H1 (cell line): ENCODE data around the gene CLCA4. TPM values are rescaled to one million over a fixed set of nuclear protein-coding genes. Genes with fewer than 3 reads are reported as not detected.
A peak's percentile ranks its signal among the peaks of the same experiment; 100 is the strongest.

Experiments
- CTCF ChIA-PET: fragments of 300-600 bp; sonication (Branson Sonifier 250); formaldehyde crosslinking; loops from one replicate; lab custom pipeline; 2021; ENCODE audit not compliant: partially characterized antibody; lab: Charles Lee
- POLR2A ChIA-PET: fragments of 300-600 bp; sonication (Branson Sonifier 250); formaldehyde crosslinking; loops from one replicate; lab custom pipeline; 2021; ENCODE audit warnings: inconsistent platforms; ENCODE audit not compliant: partially characterized antibody; lab: Charles Lee
- DNase-seq, 2 experiments: peaks; one replicate each; pipeline versions ENCODE4 v3.0.0 to v3.0.0-alpha.2; 2010 to 2022; ENCODE audit warnings: low spot score in 2 of 2, low read depth in 1 of 2, mixed read lengths in 1 of 2
- FAIRE-seq: peaks from 2 replicates; lab custom pipeline; 2011; peaks lifted over from hg19 to GRCh38; lab: Jason Lieb, UNC
- H2AFZ ChIP-seq: 2 replicates; pipeline ENCODE4 v1.8.1; 2012; ENCODE audit warnings: low read length, inconsistent platforms
- H2AK5ac ChIP-seq: 2 replicates; pipeline ENCODE4 v1.6.1; 2013; ENCODE audit warnings: low read depth, low read length
- H2BK120ac ChIP-seq: replicated peaks from 2 replicates; pipeline ENCODE3; 2013; ENCODE audit warnings: low read depth, low read length, inconsistent platforms
- H2BK12ac ChIP-seq: 2 replicates; pipeline ENCODE4 v1.6.1; 2013; ENCODE audit warnings: low read depth, low read length
- H2BK15ac ChIP-seq: 2 replicates; pipeline ENCODE4 v1.6.1; 2013; ENCODE audit warnings: low read length
- H2BK20ac ChIP-seq: 2 replicates; pipeline ENCODE4 v1.6.1; 2013; ENCODE audit warnings: low read length
- H2BK5ac ChIP-seq: 2 replicates; pipeline ENCODE4 v1.6.1; 2013; ENCODE audit warnings: low read depth, low read length
- H3K14ac ChIP-seq: 2 replicates; pipeline ENCODE4 v1.6.1; 2013; ENCODE audit warnings: inconsistent platforms; ENCODE audit not compliant: insufficient read length
- H3K18ac ChIP-seq: 2 replicates; pipeline ENCODE4 v1.6.1; 2013; ENCODE audit warnings: low read length; ENCODE audit errors: extremely low read depth
- H3K23ac ChIP-seq: 2 replicates; pipeline ENCODE4 v1.6.1; 2013; ENCODE audit warnings: inconsistent platforms; ENCODE audit not compliant: insufficient read length
- H3K23me2 ChIP-seq: 2 replicates; pipeline ENCODE4 v1.6.1; 2013; ENCODE audit warnings: low read depth, low read length
- H3K27ac ChIP-seq: 2 replicates; pipeline ENCODE4 v1.6.1; 2011; ENCODE audit warnings: low read depth, low read length, inconsistent platforms
- H3K27me3 ChIP-seq, 4 experiments: replicated peaks in 1 of 4; 1 replicate in 1 of 4; 2 replicates in 3 of 4; pipeline versions ENCODE4 v1.6.1 to v1.8.1; 2011 to 2013; ENCODE audit warnings: low read length in 3 of 4, mild to moderate bottlenecking in 3 of 4, inconsistent platforms in 2 of 4, mixed read lengths in 2 of 4, moderate library complexity in 1 of 4; ENCODE audit not compliant: control insufficient read depth in 3 of 4, insufficient read depth in 3 of 4; ENCODE audit errors: extremely low read depth in 1 of 4
- H3K36me3 ChIP-seq, 4 experiments: 2 replicates each; pipeline versions ENCODE4 v1.6.1 to v1.8.1; 2011 to 2013; ENCODE audit warnings: mild to moderate bottlenecking in 4 of 4, low read length in 3 of 4, moderate library complexity in 2 of 4, control low read depth in 1 of 4, inconsistent platforms in 1 of 4; ENCODE audit not compliant: insufficient read depth in 4 of 4, control insufficient read depth in 2 of 4
- H3K4ac ChIP-seq: replicated peaks from 2 replicates; pipeline ENCODE3; 2013; ENCODE audit warnings: low read length, low read depth, mixed read lengths, inconsistent platforms; ENCODE audit not compliant: insufficient read length
- H3K4me1 ChIP-seq, 4 experiments: replicated peaks in 1 of 4; 1 replicate in 1 of 4; 2 replicates in 3 of 4; pipeline versions ENCODE4 v1.6.1 to v1.8.1; 2011 to 2013; ENCODE audit warnings: low read length in 3 of 4, inconsistent platforms in 2 of 4, mixed read lengths in 1 of 4; ENCODE audit not compliant: insufficient read depth in 4 of 4, control insufficient read depth in 3 of 4
- H3K4me2 ChIP-seq, 2 experiments: 2 replicates each; pipeline versions ENCODE4 v1.6.1 to v1.8.1; 2011 to 2013; ENCODE audit warnings: low read depth in 2 of 2, low read length in 2 of 2, control low read depth in 1 of 2, inconsistent platforms in 1 of 2, mild to moderate bottlenecking in 1 of 2; ENCODE audit not compliant: insufficient read depth in 1 of 2
- H3K4me3 ChIP-seq, 4 experiments: fragments of 200-600, 300-600 bp in 1 of 4; sonication (generic), shearing (Covaris generic), sonication (Bioruptor Twin) in 1 of 4; 2 replicates each; pipeline versions ENCODE4 v1.5.1 to v1.8.1; 2011 to 2016; ENCODE audit warnings: low read length in 4 of 4, low read depth in 3 of 4, control low read depth in 2 of 4, inconsistent platforms in 2 of 4, mild to moderate bottlenecking in 2 of 4, mixed read lengths in 1 of 4, moderate library complexity in 1 of 4; ENCODE audit not compliant: insufficient read depth in 2 of 4; ENCODE audit errors: extremely low read depth in 1 of 4
- H3K56ac ChIP-seq: replicated peaks from 2 replicates; pipeline ENCODE3; 2013; ENCODE audit warnings: low read depth, mild to moderate bottlenecking, mixed read lengths, low read length, inconsistent platforms; ENCODE audit not compliant: insufficient read length
- H3K79me1 ChIP-seq: 2 replicates; pipeline ENCODE4 v1.6.1; 2013; ENCODE audit warnings: low read depth, low read length, control low read depth
- H3K79me2 ChIP-seq, 2 experiments: 2 replicates each; pipeline versions ENCODE4 v1.6.1 to v1.8.1; 2012 to 2013; ENCODE audit warnings: low read length in 2 of 2, mild to moderate bottlenecking in 2 of 2, inconsistent platforms in 1 of 2; ENCODE audit not compliant: insufficient read depth in 2 of 2, control insufficient read depth in 1 of 2
- H3K9ac ChIP-seq, 4 experiments: replicated peaks in 1 of 4; 1 replicate in 1 of 4; 2 replicates in 3 of 4; pipeline versions ENCODE4 v1.6.1 to v1.8.1; 2011 to 2013; ENCODE audit warnings: low read depth in 3 of 4, low read length in 3 of 4, control low read depth in 2 of 4, mild to moderate bottlenecking in 2 of 4, moderate library complexity in 2 of 4, inconsistent platforms in 1 of 4; ENCODE audit errors: extremely low read depth in 1 of 4
- H3K9me3 ChIP-seq, 2 experiments: 2 replicates each; pipeline versions ENCODE4 v1.6.1 to v1.8.1; 2012 to 2013; ENCODE audit warnings: mild to moderate bottlenecking in 2 of 2, moderate library complexity in 2 of 2, control low read depth in 1 of 2, inconsistent platforms in 1 of 2, low read depth in 1 of 2, low read length in 1 of 2, mixed read lengths in 1 of 2; ENCODE audit not compliant: insufficient read depth in 2 of 2
- H4K20me1 ChIP-seq, 2 experiments: replicated peaks in 1 of 2; 2 replicates each; pipeline versions ENCODE3 to v1.8.1; 2011 to 2013; ENCODE audit warnings: inconsistent platforms in 2 of 2, low read length in 2 of 2, mild to moderate bottlenecking in 1 of 2; ENCODE audit not compliant: insufficient read depth in 2 of 2, control insufficient read depth in 1 of 2
- H4K5ac ChIP-seq: 2 replicates; pipeline ENCODE4 v1.6.1; 2013; ENCODE audit warnings: low read length, low read depth, mixed read lengths, inconsistent platforms; ENCODE audit not compliant: insufficient read length
- H4K8ac ChIP-seq: 2 replicates; pipeline ENCODE4 v1.8.0; 2013; ENCODE audit warnings: mild to moderate bottlenecking, moderate library complexity, low read length, inconsistent platforms; ENCODE audit not compliant: insufficient read depth; ENCODE audit errors: extremely low read depth
- H4K91ac ChIP-seq: replicated peaks from 2 replicates; pipeline ENCODE3; 2013; ENCODE audit warnings: low read length, mixed read lengths, inconsistent platforms; ENCODE audit not compliant: insufficient read length
- JUN ChIP-seq: IDR thresholded peaks from 2 replicates; pipeline ENCODE4 v1.6.1; 2011; ENCODE audit warnings: low read depth, mild to moderate bottlenecking, improper control_type of control experiment, low read length
- POLR2A ChIP-seq, 2 experiments: IDR thresholded peaks; 1 replicate in 1 of 2; 2 replicates in 1 of 2; pipeline ENCODE4 v1.6.1; 2011; ENCODE audit warnings: low read depth in 2 of 2, low read length in 2 of 2, mild to moderate bottlenecking in 2 of 2; ENCODE audit errors: control extremely low read depth in 1 of 2
- POLR2AphosphoS5 ChIP-seq: IDR thresholded peaks from 2 replicates; pipeline ENCODE4 v1.6.1; 2011; ENCODE audit warnings: low read depth, low read length
- RAD21 ChIP-seq, 2 experiments: IDR thresholded peaks in 1 of 2; conservative IDR thresholded peaks in 1 of 2; 2 replicates each; pipeline ENCODE4 v1.6.1; 2011; ENCODE audit warnings: low read depth in 2 of 2, low read length in 2 of 2, improper control_type of control experiment in 1 of 2, inconsistent platforms in 1 of 2, mild to moderate bottlenecking in 1 of 2, moderate library complexity in 1 of 2
- RBBP5 ChIP-seq: IDR thresholded peaks from 2 replicates; pipeline ENCODE4 v1.7.1; 2012; ENCODE audit warnings: low read depth, mild to moderate bottlenecking, inconsistent platforms, low read length, moderate library complexity, borderline replicate concordance
- SIX5 ChIP-seq: IDR thresholded peaks from 2 replicates; pipeline ENCODE4 v1.6.1; 2011; ENCODE audit warnings: mild to moderate bottlenecking, low read depth, low read length
- SP1 ChIP-seq: IDR thresholded peaks from 2 replicates; pipeline ENCODE4 v1.6.1; 2011; ENCODE audit warnings: low read depth, low read length
- WGBS, 2 experiments: shearing (Covaris generic) in 1 of 2; methylation state at CpG; one replicate each; pipeline versions ENCODE4 v1.1.6 to v1.1.7; 2013 to 2015; ENCODE audit warnings: low lambda C conversion rate in 2 of 2, mixed read lengths in 2 of 2, inconsistent platforms in 1 of 2, low coverage in 1 of 2, missing lambda C conversion rate in 1 of 2; ENCODE audit not compliant: insufficient replicate concordance in 2 of 2, insufficient coverage in 1 of 2, insufficient read length in 1 of 2; ENCODE audit errors: extremely low coverage in 1 of 2, missing lambda C conversion rate in 1 of 2; 5-methylcytosine and 5-hydroxymethylcytosine counted together
- polyA plus RNA-seq, 7 experiments: library from polyadenylated mRNA; depleted of rRNA in 3 of 7; stranded (reverse) in 5 of 7; unstranded in 2 of 7; fragments of >200 nt in 5 of 7; fragments of 200-250 nt in 2 of 7; gene quantifications; 1 replicate in 5 of 7; 2 replicates in 1 of 7; 4 replicates in 1 of 7; pipeline versions ENCODE4 v1.2.1 to v1.2.3, GENCODE V29; 2011 to 2013; ENCODE audit warnings: missing spikeins in 2 of 7, mixed read lengths in 2 of 7
- total RNA-seq: library from RNA; stranded (reverse); fragmentation: NEBNext Ultra II Directional; extraction: Animal tissue kit (Norgen Biotek cat#: 25700); gene quantifications from 2 replicates; pipeline ENCODE4 v1.2.1, GENCODE V29; 2021
- TF ChIP-seq, protein P1 (sequence below), 3 experiments: IDR thresholded peaks; 1 replicate in 2 of 3; 2 replicates in 1 of 3; pipeline versions ENCODE4 v1.5.1 to v1.6.1; 2011; ENCODE audit warnings: low read length in 3 of 3, mild to moderate bottlenecking in 3 of 3, inconsistent platforms in 2 of 3, low read depth in 1 of 3, moderate library complexity in 1 of 3; ENCODE audit not compliant: insufficient read depth in 1 of 3; ENCODE audit errors: control extremely low read depth in 1 of 3

CLCA4 gene
- total and polyA plus RNA-seq, 2 of the 8 experiments (the other 6 are each of a cell fraction or from before 2014, with no cell fraction given) = not detected

DNA sequence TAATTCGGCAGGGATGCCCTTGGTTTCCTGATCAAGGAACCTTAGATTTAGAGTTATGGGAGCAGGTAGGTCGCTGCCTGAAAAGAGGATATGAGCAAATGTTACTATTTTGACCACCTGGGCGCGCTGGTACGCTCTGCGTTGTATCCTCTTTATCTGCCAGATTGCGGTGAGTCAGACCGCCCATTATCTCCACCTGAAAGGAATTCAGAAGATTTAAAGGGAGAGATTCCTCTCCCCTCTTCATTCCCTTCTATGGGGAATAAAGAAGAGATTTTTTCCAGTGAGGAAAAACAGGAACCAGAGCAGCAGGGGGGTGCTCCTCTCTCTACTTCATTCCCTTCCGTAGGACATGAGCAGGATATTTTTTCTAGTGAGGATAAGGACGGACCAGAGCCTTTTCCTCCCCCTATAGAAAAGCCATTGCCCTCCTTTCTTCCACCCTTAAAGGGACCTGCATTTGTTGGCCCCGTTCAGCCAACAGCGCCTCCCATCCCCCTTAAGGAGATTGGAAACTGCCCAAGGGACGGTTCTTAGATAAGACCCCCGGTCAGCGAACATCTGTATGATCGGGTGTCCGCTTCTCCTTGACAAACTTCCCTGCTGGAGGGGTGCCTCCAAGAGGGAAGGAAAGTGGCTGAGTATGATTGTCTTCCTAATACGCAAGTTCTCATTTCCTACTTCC is 44.0 kb upstream of the CLCA4 start:
- H3K23me2 ChIP-seq = no peaks in the 10 kb centered on the region
- H3K79me2 ChIP-seq = no peaks in the 10 kb centered on the region
- no peak overlapping the region for H4K5ac ChIP-seq
- peak overlapping the region; percentile 52 for H4K91ac ChIP-seq
- H2BK20ac ChIP-seq = 0 out of 2 replicates have a peak overlapping the region, but pooled peaks have one; percentile 69
- peak overlapping the region; percentile 92 for H3K27ac ChIP-seq
- H3K9me3 ChIP-seq = peaks cover 0 to 7% of the 10 kb centered on the region in 2 experiments; a peak in 2 of 4 replicates
- no peaks in the 10 kb centered on the region for H3K36me3 ChIP-seq
- H2BK15ac ChIP-seq = no peak overlapping the region
- H3K4me1 ChIP-seq = peaks cover 13 to 21% (median 15%) of the 10 kb centered on the region in 4 experiments
- CTCF ChIA-PET = interaction anchor here (0.6 to 8.1 kb wide), 45 partner anchors 9 to 415 kb away, joined by 3 to 79 read pairs (median 4); partner anchors contain the start of genes ODF2L and SH3GLB1
- H2BK120ac ChIP-seq = peak overlapping the region; percentile 80
- H2BK5ac ChIP-seq = peak overlapping the region; percentile 95
- no peak overlapping the region for H3K14ac ChIP-seq
- peak overlapping the region in 3 of 4 experiments; percentile 58 to 78 (median 60); a peak in 6 of 7 replicates for H3K9ac ChIP-seq
- H3K4ac ChIP-seq = no peak overlapping the region
- peak overlapping the region; percentile 66; the same call in 1 of the 2 replicates for H2AFZ ChIP-seq
- H3K56ac ChIP-seq = no peak overlapping the region
- no peaks in the 10 kb centered on the region for H3K79me1 ChIP-seq
- H4K20me1 ChIP-seq = no peaks in the 10 kb centered on the region
- H3K23ac ChIP-seq = no peak overlapping the region
- peak overlapping the region; percentile 27 to 57 (median 50); a peak in 5 of 8 replicates for H3K4me3 ChIP-seq
- 26% methylated on average over 16 of the region's 18 CpGs; no CpG with 5 or more reads in 1 of the 2 experiments for WGBS, 2 experiments
- peak overlapping the region; percentile 94; the same call in 1 of the 2 replicates for H2AK5ac ChIP-seq
- peak; percentile 69 to 72 for DNase-seq
- no peak overlapping the region for H4K8ac ChIP-seq
- H3K18ac ChIP-seq = peak overlapping the region; percentile 99
- peak overlapping the region; percentile 56 to 88 for H3K4me2 ChIP-seq
- FAIRE-seq = no peak
- no peaks in the 10 kb centered on the region for H3K27me3 ChIP-seq
- POLR2A ChIA-PET = interaction anchor here (0.7 to 1.5 kb wide), 3 partner anchors 10 to 202 kb away, joined by 3 to 8 read pairs (median 5); partner anchors contain the start of gene SH3GLB1
- H2BK12ac ChIP-seq = peak overlapping the region; percentile 97
- TF ChIP-seq RAD21 (IDR thresholded peaks at IDR 0.05 in 1 of 2, conservative IDR thresholded peaks at IDR 0.05 in 1 of 2; ENCODE audit: low read depth in 2 of 2, low read length in 2 of 2) (peak; percentile 34 to 38; a peak in 3 of 4 replicates), JUN (peak; percentile 85; the same call in 1 of the 2 replicates), POLR2A (IDR thresholded peaks at IDR 0.05; ENCODE audit: control extremely low read depth in 1 of 2, low read depth in 2 of 2, low read length in 2 of 2) (peak; percentile 33 to 35; a peak in 1 of 3 replicates), SIX5 (no peak), RBBP5 (peak; percentile 49; the same call in 1 of the 2 replicates), POLR2AphosphoS5 (peak; percentile 52), SP1 (0 out of 2 replicates have a peak, but pooled peaks have one; percentile 54)
- TF ChIP-seq, protein P1, sequence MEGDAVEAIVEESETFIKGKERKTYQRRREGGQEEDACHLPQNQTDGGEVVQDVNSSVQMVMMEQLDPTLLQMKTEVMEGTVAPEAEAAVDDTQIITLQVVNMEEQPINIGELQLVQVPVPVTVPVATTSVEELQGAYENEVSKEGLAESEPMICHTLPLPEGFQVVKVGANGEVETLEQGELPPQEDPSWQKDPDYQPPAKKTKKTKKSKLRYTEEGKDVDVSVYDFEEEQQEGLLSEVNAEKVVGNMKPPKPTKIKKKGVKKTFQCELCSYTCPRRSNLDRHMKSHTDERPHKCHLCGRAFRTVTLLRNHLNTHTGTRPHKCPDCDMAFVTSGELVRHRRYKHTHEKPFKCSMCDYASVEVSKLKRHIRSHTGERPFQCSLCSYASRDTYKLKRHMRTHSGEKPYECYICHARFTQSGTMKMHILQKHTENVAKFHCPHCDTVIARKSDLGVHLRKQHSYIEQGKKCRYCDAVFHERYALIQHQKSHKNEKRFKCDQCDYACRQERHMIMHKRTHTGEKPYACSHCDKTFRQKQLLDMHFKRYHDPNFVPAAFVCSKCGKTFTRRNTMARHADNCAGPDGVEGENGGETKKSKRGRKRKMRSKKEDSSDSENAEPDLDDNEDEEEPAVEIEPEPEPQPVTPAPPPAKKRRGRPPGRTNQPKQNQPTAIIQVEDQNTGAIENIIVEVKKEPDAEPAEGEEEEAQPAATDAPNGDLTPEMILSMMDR (IDR thresholded peaks at IDR 0.05; ENCODE audit: control extremely low read depth in 1 of 3, insufficient read depth in 1 of 3, low read depth in 1 of 3, low read length in 3 of 3) = peak in 2 of 3 experiments; percentile 30 to 45; a peak in 3 of 4 replicates
